Measurements from ENCODE around the gene BARHL1.

DNA sequence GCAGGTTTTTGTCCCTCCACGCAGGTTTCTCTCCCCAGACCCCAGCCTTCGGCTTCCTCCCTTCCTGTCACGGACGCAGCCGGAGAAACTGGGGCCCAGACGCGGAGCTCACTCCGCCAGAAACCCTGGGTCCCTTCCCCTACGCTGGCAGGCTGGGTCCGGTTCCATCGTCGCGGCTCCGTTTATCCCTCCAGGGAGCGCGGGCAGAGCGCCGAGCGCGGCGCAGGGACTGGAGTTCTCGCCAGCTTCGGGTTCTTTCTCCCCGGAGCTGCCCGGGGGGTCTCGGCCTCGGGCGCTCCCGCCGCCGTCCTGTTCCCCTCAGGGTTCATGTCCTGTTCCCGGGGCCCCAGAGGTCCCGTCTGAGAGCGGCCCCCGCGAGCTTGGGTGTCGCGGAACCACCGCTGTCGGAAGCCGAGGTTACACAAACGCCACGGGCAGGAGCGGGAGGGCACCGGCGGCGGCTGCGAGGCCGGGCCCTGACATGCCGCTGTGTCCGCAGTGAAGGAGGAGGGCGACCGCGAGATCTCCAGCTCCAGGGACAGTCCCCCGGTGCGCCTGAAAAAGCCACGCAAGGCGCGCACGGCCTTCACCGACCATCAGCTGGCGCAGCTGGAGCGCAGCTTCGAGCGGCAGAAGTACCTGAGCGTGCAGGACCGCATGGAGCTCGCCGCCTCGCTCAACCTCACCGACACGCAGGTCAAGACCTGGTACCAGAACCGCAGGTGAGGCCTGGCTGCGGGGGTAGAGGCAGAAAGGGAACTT is 4.6 kb downstream of the BARHL1 start:
- TF ChIP-seq POLR2A (IDR thresholded peaks at IDR 0.05) (no peak), POLR2AphosphoS5 (IDR thresholded peaks at IDR 0.05) (no peak)

Data from stomach (tissue), 4 donors.